LNCAP (cell line): Measurements from ENCODE around the gene BCS1L.
A peak's percentile ranks its signal among the peaks of the same experiment; 100 is the strongest.

Source experiments
- TF ChIP-seq, protein P1 (sequence below): fragments of 450-650 bp; IDR thresholded peaks from 2 replicates; pipeline ENCODE4 v1.5.1; 2017; ENCODE audit warnings: mild to moderate bottlenecking

The BCS1L gene

DNA sequence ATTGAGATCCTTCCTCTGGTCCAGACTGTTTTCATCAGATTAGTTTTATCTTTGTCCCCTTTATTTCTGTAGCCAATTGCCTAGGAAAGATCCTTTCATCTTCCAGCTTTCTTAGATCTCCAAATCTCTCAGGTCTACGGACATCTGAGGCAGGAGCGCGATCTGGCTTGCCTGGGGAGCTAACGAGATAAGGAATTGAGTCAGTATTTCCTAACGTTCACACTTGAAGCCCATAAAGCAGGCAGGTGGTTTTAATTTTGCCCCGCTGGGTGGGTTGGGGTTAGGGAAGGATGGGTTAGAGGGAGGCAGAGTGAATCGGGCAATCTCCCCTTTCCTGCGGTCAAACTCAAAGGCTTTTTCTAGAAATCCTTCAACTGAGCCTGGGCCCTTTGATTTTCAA lies 50.4 kb downstream of the BCS1L start:
- TF ChIP-seq, protein P1, sequence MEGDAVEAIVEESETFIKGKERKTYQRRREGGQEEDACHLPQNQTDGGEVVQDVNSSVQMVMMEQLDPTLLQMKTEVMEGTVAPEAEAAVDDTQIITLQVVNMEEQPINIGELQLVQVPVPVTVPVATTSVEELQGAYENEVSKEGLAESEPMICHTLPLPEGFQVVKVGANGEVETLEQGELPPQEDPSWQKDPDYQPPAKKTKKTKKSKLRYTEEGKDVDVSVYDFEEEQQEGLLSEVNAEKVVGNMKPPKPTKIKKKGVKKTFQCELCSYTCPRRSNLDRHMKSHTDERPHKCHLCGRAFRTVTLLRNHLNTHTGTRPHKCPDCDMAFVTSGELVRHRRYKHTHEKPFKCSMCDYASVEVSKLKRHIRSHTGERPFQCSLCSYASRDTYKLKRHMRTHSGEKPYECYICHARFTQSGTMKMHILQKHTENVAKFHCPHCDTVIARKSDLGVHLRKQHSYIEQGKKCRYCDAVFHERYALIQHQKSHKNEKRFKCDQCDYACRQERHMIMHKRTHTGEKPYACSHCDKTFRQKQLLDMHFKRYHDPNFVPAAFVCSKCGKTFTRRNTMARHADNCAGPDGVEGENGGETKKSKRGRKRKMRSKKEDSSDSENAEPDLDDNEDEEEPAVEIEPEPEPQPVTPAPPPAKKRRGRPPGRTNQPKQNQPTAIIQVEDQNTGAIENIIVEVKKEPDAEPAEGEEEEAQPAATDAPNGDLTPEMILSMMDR: no peak

DNA sequence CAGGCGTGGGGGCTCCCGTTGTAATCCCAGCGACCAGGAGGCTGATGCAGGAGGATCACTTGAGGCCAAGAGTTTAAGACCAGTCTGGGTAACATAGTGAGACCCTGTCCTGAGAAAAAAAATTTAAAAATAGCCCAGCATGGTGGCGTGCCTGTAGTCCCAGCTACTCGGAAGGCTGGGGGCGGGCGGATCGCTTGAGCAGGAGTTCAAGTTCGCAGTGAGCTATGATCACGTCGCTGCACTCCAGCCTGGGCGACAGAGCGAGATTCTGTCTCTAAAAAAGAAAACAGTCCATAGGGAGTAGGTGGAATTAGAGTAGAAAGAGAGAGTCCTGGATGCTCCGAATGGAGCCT lies 50.8 kb downstream of the BCS1L start:
- TF ChIP-seq, protein P1: no peak

DNA sequence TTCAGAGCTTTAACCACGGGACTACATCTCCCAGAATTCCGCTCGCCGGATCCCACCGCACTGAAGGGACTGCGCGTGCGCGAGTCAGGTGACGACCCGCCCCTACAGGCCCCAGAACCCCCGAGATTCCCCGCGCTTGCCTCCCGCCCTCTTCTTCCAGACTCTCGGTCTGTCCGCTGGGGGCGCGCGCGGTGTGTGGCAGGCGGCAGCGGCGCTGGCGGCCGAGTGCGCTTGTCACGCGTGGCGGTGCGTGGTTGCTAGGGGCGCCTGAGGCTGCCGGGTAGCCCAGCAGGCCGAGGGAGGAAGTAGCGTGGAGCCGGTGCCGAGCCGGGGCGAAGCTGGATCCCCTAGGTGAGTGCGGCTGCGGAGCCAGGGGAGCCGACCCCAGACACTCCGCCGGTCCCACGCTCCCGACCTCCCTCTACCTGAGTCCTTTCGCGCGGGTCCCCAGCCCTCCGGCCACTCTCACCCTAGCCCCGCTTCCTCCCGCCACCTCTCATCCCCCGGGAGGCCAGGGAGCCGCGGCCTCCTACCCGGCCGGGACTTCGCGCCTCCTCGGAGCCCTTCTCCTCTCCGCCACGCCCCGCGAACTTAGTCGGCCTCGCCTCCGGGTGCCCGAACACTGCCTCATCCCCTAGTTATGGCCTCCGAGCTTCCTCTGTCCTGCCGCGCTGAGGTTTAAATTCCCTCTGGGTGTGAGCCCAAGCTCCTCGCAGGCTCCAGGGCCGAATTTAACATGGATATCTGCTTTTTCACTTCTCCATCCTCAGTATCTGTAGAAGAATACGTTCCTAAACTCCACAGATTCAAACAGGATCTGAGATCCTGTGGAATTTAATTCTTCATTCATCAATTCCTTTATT lies 51.4 kb downstream of the BCS1L start, which contains the start of gene TTLL4:
TSS of gene TTLL4 (plus strand) at position 149 of the 863 bp plus-strand sequence. CDS start 26,842 bp downstream, outside the sequence.
- TF ChIP-seq, protein P1: peak; percentile 81

DNA sequence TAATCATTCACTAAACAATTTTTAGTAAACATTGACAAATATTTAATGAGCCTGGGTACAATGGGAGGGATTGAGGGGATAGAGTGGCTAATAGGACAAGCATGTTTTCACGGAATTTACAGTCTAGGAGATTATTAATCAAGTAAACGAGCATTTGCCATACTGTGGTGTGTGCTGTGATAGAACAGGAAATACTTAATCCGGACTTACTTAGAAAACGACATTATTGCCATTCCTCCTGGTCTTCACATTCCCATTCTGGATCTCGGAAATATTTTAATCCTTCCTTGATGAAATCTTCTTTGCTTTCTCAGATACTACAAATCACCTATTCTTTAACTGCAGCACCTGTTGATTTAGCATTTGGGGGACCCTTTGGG lies 52.1 kb downstream of the BCS1L start:
- TF ChIP-seq, protein P1: no peak
